ENCODE measurements around the gene SDE2.
A peak's percentile ranks its signal among the peaks of the same experiment; 100 is the strongest.
"Not testable (repeated sequence)": the region's sequence is repeated elsewhere in the genome, so short reads cannot be mapped to it uniquely, and the experiment has no call there.

Gene SDE2

GRCh38 chr1:225979421-225979820 lies 19.7 kb downstream of the SDE2 start:
- no peak for DNase-seq (ENCODE audit: low read depth in 2 of 2, low spot score in 1 of 2)

GRCh38 chr1:225977937-225978748 lies 21.0 kb downstream of the SDE2 start:
- DNase-seq (ENCODE audit: low read depth in 2 of 2, low spot score in 1 of 2): no peak

- DNase-seq (ENCODE audit: low read depth in 2 of 2, low spot score in 1 of 2): not testable (repeated sequence)
These were observed 24.0 kb downstream of the SDE2 start for GRCh38 chr1:225975146-225975545.

GRCh38 chr1:225974454-225974853 lies 24.7 kb downstream of the SDE2 start:
- no peak for DNase-seq (ENCODE audit: low read depth in 2 of 2, low spot score in 1 of 2)

- no peak for DNase-seq (ENCODE audit: low read depth in 2 of 2, low spot score in 1 of 2)
These were observed 26.0 kb downstream of the SDE2 start for GRCh38 chr1:225973158-225973557.

- no peak for DNase-seq (ENCODE audit: low read depth in 2 of 2, low spot score in 1 of 2)
These were observed 26.6 kb downstream of the SDE2 start for GRCh38 chr1:225972344-225973152.

GRCh38 chr1:225970592-225971157 lies 28.5 kb downstream of the SDE2 start:
- DNase-seq (ENCODE audit: low read depth in 2 of 2, low spot score in 1 of 2): not testable (repeated sequence)

GRCh38 chr1:225969751-225970150 lies 29.4 kb downstream of the SDE2 start:
- not testable (repeated sequence) for DNase-seq (ENCODE audit: low read depth in 2 of 2, low spot score in 1 of 2)

- DNase-seq (ENCODE audit: low read depth in 2 of 2, low spot score in 1 of 2): no peak
These were observed 33.9 kb downstream of the SDE2 start for GRCh38 chr1:225965231-225965630.

- DNase-seq (ENCODE audit: low read depth in 2 of 2, low spot score in 1 of 2): no peak
These were observed 35.2 kb downstream of the SDE2 start for GRCh38 chr1:225963735-225964530.

GRCh38 chr1:225962440-225962975 lies 36.6 kb downstream of the SDE2 start:
- peak in 1 of 2 donors; percentile 43 for DNase-seq (ENCODE audit: low read depth in 2 of 2, low spot score in 1 of 2)

- no peak for DNase-seq (ENCODE audit: low read depth in 2 of 2, low spot score in 1 of 2)
These were observed 37.3 kb downstream of the SDE2 start for GRCh38 chr1:225961659-225962439.

- DNase-seq (ENCODE audit: low read depth in 2 of 2, low spot score in 1 of 2): no peak
These were observed 41.1 kb downstream of the SDE2 start for GRCh38 chr1:225958041-225958440.

- no peak for DNase-seq (ENCODE audit: low read depth in 2 of 2, low spot score in 1 of 2)
These were observed 44.4 kb downstream of the SDE2 start for GRCh38 chr1:225954753-225955152.

- no peak for DNase-seq (ENCODE audit: low read depth in 2 of 2, low spot score in 1 of 2)
These were observed 45.8 kb downstream of the SDE2 start for GRCh38 chr1:225953315-225953714.

GRCh38 chr1:225950905-225951497 lies 48.1 kb downstream of the SDE2 start:
- DNase-seq (ENCODE audit: low read depth in 2 of 2, low spot score in 1 of 2): no peak

GRCh38 chr1:225949041-225949440 lies 50.1 kb downstream of the SDE2 start:
- DNase-seq (ENCODE audit: low read depth in 2 of 2, low spot score in 1 of 2): no peak

- DNase-seq (ENCODE audit: low read depth in 2 of 2, low spot score in 1 of 2): no peak
These were observed 52.3 kb downstream of the SDE2 start for GRCh38 chr1:225946803-225947202.

GRCh38 chr1:225946082-225946620 lies 53.0 kb downstream of the SDE2 start:
- no peak for DNase-seq (ENCODE audit: low read depth in 2 of 2, low spot score in 1 of 2)

Measured in stimulated activated CD8-positive, alpha-beta memory T cell treated with anti-CD3 and anti-CD28 coated beads, Interleukin-4, amount 100 ng/mL, for 4 hours (primary cell).